ENCODE measurements around the gene ABCC9. TPM values are rescaled to one million over a fixed set of nuclear protein-coding genes. Genes with fewer than 3 reads are reported as not detected.

The ABCC9 gene
- total RNA-seq, 1 donor from 2014 or later, result 2.7 TPM

DNA sequence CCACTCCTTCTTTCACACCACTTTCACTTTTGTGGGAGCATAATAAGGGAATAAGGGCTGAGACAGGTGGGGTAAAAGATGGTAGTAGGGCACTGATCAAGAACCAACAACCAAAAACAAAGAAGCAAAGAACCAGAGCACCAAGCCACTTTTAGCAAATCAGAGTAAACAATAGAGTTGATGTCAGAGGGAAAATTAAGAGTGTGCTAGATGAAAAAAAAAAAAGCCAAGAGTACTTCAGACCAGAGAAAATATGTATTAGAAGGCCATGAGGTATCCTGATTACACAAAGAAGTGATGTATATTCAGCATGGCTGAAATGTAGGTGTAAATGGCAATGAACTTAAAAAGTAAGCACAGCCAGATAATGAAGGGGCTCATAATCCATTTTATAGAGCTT is 75.4 kb downstream of the ABCC9 start:
- DNase-seq (ENCODE audit: low spot score), result no peak
- TF ChIP-seq, protein P1, sequence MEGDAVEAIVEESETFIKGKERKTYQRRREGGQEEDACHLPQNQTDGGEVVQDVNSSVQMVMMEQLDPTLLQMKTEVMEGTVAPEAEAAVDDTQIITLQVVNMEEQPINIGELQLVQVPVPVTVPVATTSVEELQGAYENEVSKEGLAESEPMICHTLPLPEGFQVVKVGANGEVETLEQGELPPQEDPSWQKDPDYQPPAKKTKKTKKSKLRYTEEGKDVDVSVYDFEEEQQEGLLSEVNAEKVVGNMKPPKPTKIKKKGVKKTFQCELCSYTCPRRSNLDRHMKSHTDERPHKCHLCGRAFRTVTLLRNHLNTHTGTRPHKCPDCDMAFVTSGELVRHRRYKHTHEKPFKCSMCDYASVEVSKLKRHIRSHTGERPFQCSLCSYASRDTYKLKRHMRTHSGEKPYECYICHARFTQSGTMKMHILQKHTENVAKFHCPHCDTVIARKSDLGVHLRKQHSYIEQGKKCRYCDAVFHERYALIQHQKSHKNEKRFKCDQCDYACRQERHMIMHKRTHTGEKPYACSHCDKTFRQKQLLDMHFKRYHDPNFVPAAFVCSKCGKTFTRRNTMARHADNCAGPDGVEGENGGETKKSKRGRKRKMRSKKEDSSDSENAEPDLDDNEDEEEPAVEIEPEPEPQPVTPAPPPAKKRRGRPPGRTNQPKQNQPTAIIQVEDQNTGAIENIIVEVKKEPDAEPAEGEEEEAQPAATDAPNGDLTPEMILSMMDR (IDR thresholded peaks at IDR 0.05), result no peak
- Mint-ChIP-seq H3K27me3 (ENCODE audit: low read depth) (peaks cover 3% of the 10 kb centered on the region), H3K27ac (ENCODE audit: unreplicated experiment) (no peak overlapping the region), H3K4me1 (ENCODE audit: low read depth) (no peaks in the 10 kb centered on the region), H3K4me3 (ENCODE audit: unreplicated experiment) (no peak overlapping the region), H3K36me3 (ENCODE audit: low read depth) (peaks cover 3% of the 10 kb centered on the region), H3K9me3 (ENCODE audit: low read depth) (peaks cover 10% of the 10 kb centered on the region)

- Mint-ChIP-seq H3K36me3 (ENCODE audit: low read depth) (no peaks in the 10 kb centered on the region), H3K4me3 (ENCODE audit: unreplicated experiment) (no peak overlapping the region), H3K27ac (ENCODE audit: unreplicated experiment) (no peak overlapping the region), H3K9me3 (ENCODE audit: low read depth) (no peaks in the 10 kb centered on the region), H3K4me1 (ENCODE audit: low read depth) (no peaks in the 10 kb centered on the region), H3K27me3 (ENCODE audit: low read depth) (peaks cover 6% of the 10 kb centered on the region)
- DNase-seq (ENCODE audit: low spot score), result no peak
- TF ChIP-seq, protein P1 (IDR thresholded peaks at IDR 0.05), result no peak
Measured at GRCh38 chr12:21860534-21860933, 80.7 kb downstream of the ABCC9 start.

- TF ChIP-seq, protein P1 (IDR thresholded peaks at IDR 0.05), result no peak
- no peaks in the 10 kb centered on the region for H3K36me3 Mint-ChIP-seq (ENCODE audit: low read depth)
Measured at GRCh38 chr12:21860128-21860527, 81.1 kb downstream of the ABCC9 start.

GRCh38 chr12:21852251-21852650 is 89.0 kb downstream of the ABCC9 start:
- Mint-ChIP-seq H3K9me3 (ENCODE audit: low read depth) (no peaks in the 10 kb centered on the region), H3K27me3 (ENCODE audit: low read depth) (peaks cover 11% of the 10 kb centered on the region), H3K4me1 (ENCODE audit: low read depth) (no peaks in the 10 kb centered on the region), H3K36me3 (ENCODE audit: low read depth) (peaks cover 2% of the 10 kb centered on the region), H3K27ac (ENCODE audit: unreplicated experiment) (no peak overlapping the region), H3K4me3 (ENCODE audit: unreplicated experiment) (no peak overlapping the region)
- TF ChIP-seq, protein P1 (IDR thresholded peaks at IDR 0.05), result no peak
- no peak for DNase-seq (ENCODE audit: low spot score)

More at GRCh38 chr12:21860128-21860527, 81.1 kb downstream of the ABCC9 start:
- Mint-ChIP-seq H3K4me1 (ENCODE audit: low read depth) (no peaks in the 10 kb centered on the region), H3K27me3 (ENCODE audit: low read depth) (peaks cover 6% of the 10 kb centered on the region), H3K9me3 (ENCODE audit: low read depth) (no peaks in the 10 kb centered on the region), H3K4me3 (ENCODE audit: unreplicated experiment) (no peak overlapping the region), H3K27ac (ENCODE audit: unreplicated experiment) (no peak overlapping the region)
- DNase-seq (ENCODE audit: low spot score), result no peak

DNA sequence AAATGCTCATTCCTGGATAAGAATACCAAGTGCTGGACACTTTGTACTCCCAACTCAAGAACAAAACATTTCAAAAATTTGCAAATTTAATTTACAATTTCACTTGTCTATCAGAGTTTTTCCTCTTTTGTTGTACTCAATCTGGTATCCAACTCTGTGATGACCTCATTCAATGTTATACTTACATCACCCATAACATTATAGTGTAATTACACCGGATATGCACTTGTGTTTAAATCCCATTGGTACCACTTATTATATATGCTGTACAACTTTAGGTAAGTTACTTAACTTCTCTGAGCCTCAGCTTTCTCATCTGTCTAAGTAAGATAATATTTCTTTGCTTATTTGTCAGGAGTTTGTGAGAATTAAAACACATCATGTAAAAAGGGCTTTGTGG is 90.1 kb downstream of the ABCC9 start:
- Mint-ChIP-seq H3K4me1 (ENCODE audit: low read depth) (no peaks in the 10 kb centered on the region), H3K36me3 (ENCODE audit: low read depth) (peaks cover 2% of the 10 kb centered on the region), H3K27me3 (ENCODE audit: low read depth) (peaks cover 11% of the 10 kb centered on the region), H3K9me3 (ENCODE audit: low read depth) (no peaks in the 10 kb centered on the region), H3K4me3 (ENCODE audit: unreplicated experiment) (no peak overlapping the region), H3K27ac (ENCODE audit: unreplicated experiment) (no peak overlapping the region)
- TF ChIP-seq, protein P1 (IDR thresholded peaks at IDR 0.05), result no peak
- DNase-seq (ENCODE audit: low spot score), result no peak

Measured in chondrocyte (in vitro differentiated cells).